Loucy (cell line): ENCODE results near the gene BTF3L4.
"Not testable (repeated sequence)": the region's sequence is repeated elsewhere in the genome, so short reads cannot be mapped to it uniquely, and the experiment has no call there.

Experiments
- EZH2phosphoT487 ChIP-seq: fragments of 200-600 bp; IDR thresholded peaks from 2 replicates; pipeline ENCODE4 v1.6.1; 2018; ENCODE audit warnings: antibody characterized with exemption, mild to moderate bottlenecking, moderate library complexity, borderline replicate concordance
- TF ChIP-seq, protein P1 (sequence below): fragments of 200-600 bp; sonication (generic); conservative IDR thresholded peaks from 2 replicates; pipeline ENCODE4 v1.5.1; 2014; ENCODE audit warnings: mild to moderate bottlenecking, antibody characterized with exemption, low read length

DNA sequence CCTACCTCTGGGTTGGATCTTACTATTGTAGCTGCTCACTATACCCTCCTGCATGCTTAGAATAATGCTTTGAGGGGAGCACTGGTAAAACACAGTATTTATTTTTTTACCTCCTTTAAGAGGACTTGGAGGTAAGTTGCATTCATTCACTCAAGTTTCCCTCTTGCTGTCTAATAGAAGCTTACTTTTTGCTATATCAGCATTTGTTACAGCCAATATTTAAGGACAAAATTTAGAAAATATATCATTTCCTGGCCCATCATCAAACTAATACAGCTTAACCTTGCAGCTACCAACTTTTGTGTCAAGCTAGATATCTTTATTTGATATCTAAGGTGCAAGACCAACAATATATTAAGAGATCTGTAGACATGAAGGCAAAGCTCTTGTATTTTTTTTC, 31.8 kb downstream of the BTF3L4 start:
- TF ChIP-seq, protein P1, sequence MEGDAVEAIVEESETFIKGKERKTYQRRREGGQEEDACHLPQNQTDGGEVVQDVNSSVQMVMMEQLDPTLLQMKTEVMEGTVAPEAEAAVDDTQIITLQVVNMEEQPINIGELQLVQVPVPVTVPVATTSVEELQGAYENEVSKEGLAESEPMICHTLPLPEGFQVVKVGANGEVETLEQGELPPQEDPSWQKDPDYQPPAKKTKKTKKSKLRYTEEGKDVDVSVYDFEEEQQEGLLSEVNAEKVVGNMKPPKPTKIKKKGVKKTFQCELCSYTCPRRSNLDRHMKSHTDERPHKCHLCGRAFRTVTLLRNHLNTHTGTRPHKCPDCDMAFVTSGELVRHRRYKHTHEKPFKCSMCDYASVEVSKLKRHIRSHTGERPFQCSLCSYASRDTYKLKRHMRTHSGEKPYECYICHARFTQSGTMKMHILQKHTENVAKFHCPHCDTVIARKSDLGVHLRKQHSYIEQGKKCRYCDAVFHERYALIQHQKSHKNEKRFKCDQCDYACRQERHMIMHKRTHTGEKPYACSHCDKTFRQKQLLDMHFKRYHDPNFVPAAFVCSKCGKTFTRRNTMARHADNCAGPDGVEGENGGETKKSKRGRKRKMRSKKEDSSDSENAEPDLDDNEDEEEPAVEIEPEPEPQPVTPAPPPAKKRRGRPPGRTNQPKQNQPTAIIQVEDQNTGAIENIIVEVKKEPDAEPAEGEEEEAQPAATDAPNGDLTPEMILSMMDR, result not testable (repeated sequence)
- TF ChIP-seq EZH2phosphoT487, result not testable (repeated sequence)
